CD4-positive, alpha-beta T cell (primary cell): ENCODE data around the gene NDRG4. TPM values are rescaled to one million over a fixed set of nuclear protein-coding genes. Genes with fewer than 3 reads are reported as not detected.
A peak's percentile ranks its signal among the peaks of the same experiment; 100 is the strongest.

Source experiments
- ATAC-seq: fragments of 200-7000 bp; cut with Tn5 transposase; one replicate; pipeline ENCODE4 v1.10.0; 2022; ENCODE audit warnings: mild to moderate bottlenecking; ENCODE audit not compliant: poor library complexity
- CTCF ChIA-PET: fragments of 350-600 bp; sonication (Branson Sonifier 250); formaldehyde crosslinking; loops from one replicate; lab custom pipeline; 2021; ENCODE audit warnings: antibody characterized with exemption, inconsistent platforms; lab: Charles Lee
- POLR2A ChIA-PET: fragments of 350-600 bp; sonication (Branson Sonifier 250); formaldehyde crosslinking; loops from one replicate; lab custom pipeline; 2021; ENCODE audit warnings: antibody characterized with exemption, inconsistent platforms; lab: Charles Lee
- DNase-seq, 14 experiments: peaks; one replicate each; pipeline ENCODE4 v3.0.0-alpha.2; 2013 to 2020; ENCODE audit warnings: mixed read lengths in 2 of 14
- H3K27ac ChIP-seq, 2 donors: one replicate each; pipeline versions ENCODE4 v1.5.1 to v1.7.0; 2013; ENCODE audit warnings: low read length in 2 of 2, low read depth in 1 of 2, mild to moderate bottlenecking in 1 of 2
- H3K27me3 ChIP-seq, 2 experiments: 1 replicate in 1 of 2; 2 replicates in 1 of 2; pipeline versions ENCODE4 v1.6.1 to v1.7.0; 2013; ENCODE audit warnings: low read length in 2 of 2, control low read depth in 1 of 2, mild to moderate bottlenecking in 1 of 2, moderate library complexity in 1 of 2; ENCODE audit not compliant: insufficient read depth in 2 of 2, control insufficient read depth in 1 of 2
- H3K36me3 ChIP-seq: one replicate; pipeline ENCODE4 v1.6.1; 2013; ENCODE audit warnings: low read length, control low read depth; ENCODE audit not compliant: insufficient read depth
- H3K4me1 ChIP-seq: one replicate; pipeline ENCODE4 v1.6.1; 2013; ENCODE audit warnings: low read length, control low read depth; ENCODE audit not compliant: insufficient read depth
- H3K4me3 ChIP-seq: one replicate; pipeline ENCODE4 v1.5.1; 2013; ENCODE audit warnings: mild to moderate bottlenecking, low read length, moderate library complexity
- H3K9me3 ChIP-seq, 2 experiments: 1 replicate in 1 of 2; 2 replicates in 1 of 2; pipeline versions ENCODE4 v1.6.1 to v1.7.0; 2013; ENCODE audit warnings: low read length in 2 of 2, mild to moderate bottlenecking in 2 of 2, control low read depth in 1 of 2, moderate library complexity in 1 of 2; ENCODE audit not compliant: control insufficient read depth in 1 of 2, insufficient read depth in 1 of 2
- H3K27ac Mint-ChIP-seq: one replicate; pipeline ENCODE4 v1.8.0; 2020; ENCODE audit warnings: mixed read lengths
- H3K27me3 Mint-ChIP-seq: one replicate; pipeline ENCODE4 v1.8.0; 2021; ENCODE audit warnings: mixed read lengths
- H3K36me3 Mint-ChIP-seq: one replicate; pipeline ENCODE4 v1.8.0; 2021; ENCODE audit warnings: low read depth, mixed read lengths
- H3K4me1 Mint-ChIP-seq: one replicate; pipeline ENCODE4 v1.8.0; 2021; ENCODE audit warnings: low read depth, mixed read lengths
- H3K4me3 Mint-ChIP-seq: one replicate; pipeline ENCODE4 v1.8.0; 2020; ENCODE audit warnings: mild to moderate bottlenecking, mixed read lengths
- H3K9me3 Mint-ChIP-seq: one replicate; pipeline ENCODE4 v1.8.0; 2020; ENCODE audit warnings: mixed read lengths
- CTCF ChIP-seq: fragments of 200-600 bp; IDR thresholded peaks from one replicate; pipeline ENCODE4 v1.8.0; 2022; ENCODE audit warnings: antibody characterized with exemption, mild to moderate bottlenecking
- intact Hi-C, 2 experiments: fragments of 100-400 bp; cut with DNase I in 1 of 2; cut with micrococcal nuclease in 1 of 2; formaldehyde crosslinking; loops; one replicate each; pipeline versions ENCODE4 v1.15.1 to v1.9.0; 2023 to 2025; cut with DNase I, micrococcal nuclease
- total RNA-seq, 174 experiments: library from RNA in 2 of 174; stranded (reverse) in 2 of 174; gene quantifications; one replicate each; pipeline ENCODE4 v1.2.3 and lab custom pipeline; 2021 to 2026

The NDRG4 gene
- total RNA-seq, 2 experiments from 2014 or later: 2.8 to 3.2 TPM

DNA sequence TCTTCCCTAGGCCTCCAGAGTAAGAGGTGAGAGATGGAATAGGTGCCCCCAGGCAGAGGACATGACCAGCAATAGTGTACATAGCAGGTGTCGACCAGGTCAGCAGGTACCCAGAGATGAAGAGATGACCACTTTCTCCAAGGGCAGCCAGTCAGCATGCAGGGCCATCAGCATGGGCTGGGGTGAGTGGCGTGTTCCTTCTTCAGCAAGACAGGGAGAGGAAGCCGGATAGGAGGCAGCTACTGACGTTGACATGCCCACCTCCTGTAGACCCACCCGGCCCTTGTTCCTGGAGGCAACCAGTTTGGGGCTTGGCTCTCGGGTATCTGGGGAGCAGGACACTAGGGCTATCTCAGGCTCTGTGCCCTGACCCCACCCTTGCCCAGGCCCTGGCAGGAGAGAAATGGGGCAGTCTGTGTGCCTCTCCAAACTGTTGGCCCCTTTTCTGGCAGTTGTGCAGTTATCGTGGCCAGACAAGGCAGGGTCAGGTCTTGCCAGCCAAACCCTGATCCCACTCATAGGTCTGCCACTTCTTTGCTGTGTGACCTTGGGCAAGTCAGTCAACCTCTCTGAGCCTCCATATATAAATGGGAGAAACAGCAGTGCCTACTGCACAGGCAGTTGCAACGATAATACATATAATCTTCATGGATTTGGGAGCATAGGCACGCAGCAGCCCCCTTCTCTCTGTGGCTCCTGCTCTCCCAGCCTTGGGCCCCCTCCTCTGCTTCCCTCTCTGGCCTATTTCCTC, 1.4 kb upstream of the NDRG4 start:
- H3K36me3 ChIP-seq: no peaks in the 10 kb centered on the region
- Mint-ChIP-seq H3K4me3 (peak overlapping the region; percentile 12), H3K36me3 (no peaks in the 10 kb centered on the region), H3K9me3 (no peaks in the 10 kb centered on the region), H3K4me1 (peaks cover 17% of the 10 kb centered on the region), H3K27me3 (peaks cover 9% of the 10 kb centered on the region), H3K27ac (no peak overlapping the region)
- H3K4me1 ChIP-seq: peaks cover 33% of the 10 kb centered on the region
- ChIA-PET POLR2A (no interaction called here), CTCF (no interaction called here)
- DNase-seq (peak in 2 of 14 experiments; percentile 14 to 20), ATAC-seq (no peak)
- intact Hi-C loops: no loop called here
- no peak overlapping the region for H3K4me3 ChIP-seq
- H3K9me3 ChIP-seq: peaks cover 0 to 10% of the 10 kb centered on the region in 2 experiments
- H3K27me3 ChIP-seq: peaks cover 0 to 8% of the 10 kb centered on the region in 2 experiments
- TF ChIP-seq CTCF: no peak
- no peak overlapping the region for H3K27ac ChIP-seq

DNA sequence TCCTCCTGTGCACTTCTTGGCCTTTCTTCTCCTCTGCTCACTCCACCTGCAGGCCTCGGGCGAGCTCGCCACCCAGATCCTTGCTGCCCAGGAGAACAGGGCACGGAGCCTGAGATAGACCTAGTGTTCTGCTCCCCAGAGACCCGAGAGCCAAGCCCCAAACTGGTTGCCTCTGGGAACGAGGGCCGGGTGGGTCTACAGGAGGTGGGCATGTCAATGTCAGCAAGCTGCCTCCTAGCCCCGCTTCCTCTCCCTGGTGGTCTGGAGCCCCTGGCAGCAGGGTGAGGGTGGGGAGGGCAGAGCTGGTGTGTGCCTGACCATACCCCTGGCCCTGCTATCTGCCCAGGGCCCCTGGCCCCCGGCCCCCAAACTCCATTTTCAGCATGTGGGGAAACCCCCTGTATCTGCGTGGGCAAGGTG, 841 bp upstream of the NDRG4 start:
- intact Hi-C loops: no loop called here
- DNase-seq: peak in 2 of 14 experiments; percentile 19 to 24
- Mint-ChIP-seq H3K27ac (no peak overlapping the region), H3K4me1 (peaks cover 17% of the 10 kb centered on the region), H3K9me3 (no peaks in the 10 kb centered on the region), H3K4me3 (peak overlapping the region; percentile 12), H3K36me3 (no peaks in the 10 kb centered on the region), H3K27me3 (peaks cover 9% of the 10 kb centered on the region)
- ChIA-PET CTCF (no interaction called here), POLR2A (no interaction called here)
- peaks cover 33% of the 10 kb centered on the region for H3K4me1 ChIP-seq
- no peak for TF ChIP-seq CTCF
- no peak overlapping the region for H3K4me3 ChIP-seq
- H3K36me3 ChIP-seq: no peaks in the 10 kb centered on the region
- peaks cover 0 to 10% of the 10 kb centered on the region in 2 experiments for H3K9me3 ChIP-seq
- H3K27me3 ChIP-seq: peaks cover 0 to 8% of the 10 kb centered on the region in 2 experiments
- H3K27ac ChIP-seq: no peak overlapping the region
- ATAC-seq: no peak

- H3K27me3 Mint-ChIP-seq: peaks cover 9% of the 10 kb centered on the region
- TF ChIP-seq CTCF: no peak
Measured at GRCh38 chr16:58500430-58501241, 693 bp downstream of the NDRG4 start.

More at GRCh38 chr16:58500430-58501241, 693 bp downstream of the NDRG4 start:
- no peaks in the 10 kb centered on the region for H3K36me3 Mint-ChIP-seq
- H3K4me1 Mint-ChIP-seq: peaks cover 9% of the 10 kb centered on the region
- no peak overlapping the region for H3K27ac ChIP-seq
- no peaks in the 10 kb centered on the region for H3K36me3 ChIP-seq
- CTCF ChIA-PET: interaction anchor here (1.9 kb wide), 1 partner anchor 12 kb away, joined by 8 read pairs; no protein-coding TSS in a partner anchor
- H3K4me1 ChIP-seq: peaks cover 25% of the 10 kb centered on the region
- H3K9me3 ChIP-seq: peaks cover 0 to 10% of the 10 kb centered on the region in 2 experiments
- peak; percentile 42 for ATAC-seq
- H3K4me3 ChIP-seq: peak overlapping the region; percentile 69
- intact Hi-C loops: no loop called here
- no peaks in the 10 kb centered on the region for H3K9me3 Mint-ChIP-seq
- H3K27me3 ChIP-seq: peaks cover 0 to 8% of the 10 kb centered on the region in 2 experiments
- POLR2A ChIA-PET: interaction anchor here (1.6 kb wide), 1 partner anchor 9 kb away, joined by 4 read pairs; no protein-coding TSS in a partner anchor
- peak overlapping the region; percentile 85 for H3K4me3 Mint-ChIP-seq
- peak overlapping the region; percentile 72 for H3K27ac Mint-ChIP-seq
- DNase-seq: peak in 2 of 14 experiments; percentile 25 to 33
